Immature natural killer cell (primary cell): ENCODE measurements around the gene NKAIN2. TPM values are rescaled to one million over a fixed set of nuclear protein-coding genes. Genes with fewer than 3 reads are reported as not detected.

ENCODE experiments used
- DNase-seq, 3 donors: peaks; one replicate each; pipeline ENCODE4 v3.0.0; 2022; ENCODE audit warnings: mixed read lengths in 1 of 3
- H3K27ac Mint-ChIP-seq, 6 donors: one replicate each; pipeline ENCODE4 v1.8.0; 2020; ENCODE audit warnings: mixed read lengths in 6 of 6, mild to moderate bottlenecking in 5 of 6, inconsistent platforms in 4 of 6, moderate library complexity in 3 of 6
- H3K27me3 Mint-ChIP-seq, 3 donors: one replicate each; pipeline ENCODE4 v1.8.0; 2020 to 2021; ENCODE audit warnings: low read depth in 3 of 3, mild to moderate bottlenecking in 3 of 3, mixed read lengths in 3 of 3, moderate library complexity in 3 of 3, inconsistent platforms in 1 of 3
- H3K36me3 Mint-ChIP-seq, 3 donors: one replicate each; pipeline ENCODE4 v1.8.0; 2020; ENCODE audit warnings: mixed read lengths in 3 of 3, inconsistent platforms in 2 of 3, mild to moderate bottlenecking in 2 of 3
- H3K4me1 Mint-ChIP-seq, 2 donors: one replicate each; pipeline ENCODE4 v1.8.0; 2020; ENCODE audit warnings: inconsistent platforms in 2 of 2, mild to moderate bottlenecking in 2 of 2, mixed read lengths in 2 of 2, moderate library complexity in 1 of 2
- H3K4me3 Mint-ChIP-seq, 5 donors: one replicate each; pipeline ENCODE4 v1.8.0; 2020; ENCODE audit warnings: mild to moderate bottlenecking in 5 of 5, mixed read lengths in 5 of 5, inconsistent platforms in 3 of 5, moderate library complexity in 3 of 5
- H3K9me3 Mint-ChIP-seq, 6 donors: one replicate each; pipeline ENCODE4 v1.8.0; 2020; ENCODE audit warnings: mild to moderate bottlenecking in 6 of 6, mixed read lengths in 6 of 6, inconsistent platforms in 4 of 6, moderate library complexity in 3 of 6
- polyA plus RNA-seq, 3 donors: library from polyadenylated mRNA; unstranded; fragments of 300-500 nt; fragmentation: Illumina TruSeq; gene quantifications; one replicate each; pipeline ENCODE4 v1.2.3, GENCODE V29; 2021

The NKAIN2 gene
- not detected for polyA plus RNA-seq

- no peak for DNase-seq
- Mint-ChIP-seq H3K9me3 (peaks cover 0 to 6% (median 2%) of the 10 kb centered on the region in 6 donors), H3K4me1 (peaks cover 7 to 10% of the 10 kb centered on the region in 2 donors), H3K27ac (no peak within 1 kb of the TSS), H3K27me3 (peaks cover 17 to 19% (median 19%) of the 10 kb centered on the region in 3 donors), H3K36me3 (no peaks in the 10 kb centered on the region), H3K4me3 (peak within 1 kb of the TSS; percentile 45 to 75 (median 57))
Observed at GRCh38 chr6:123803504-123804013, at the start of gene NKAIN2. NKAIN2 (plus strand) TSS chr6:123803865.

DNA sequence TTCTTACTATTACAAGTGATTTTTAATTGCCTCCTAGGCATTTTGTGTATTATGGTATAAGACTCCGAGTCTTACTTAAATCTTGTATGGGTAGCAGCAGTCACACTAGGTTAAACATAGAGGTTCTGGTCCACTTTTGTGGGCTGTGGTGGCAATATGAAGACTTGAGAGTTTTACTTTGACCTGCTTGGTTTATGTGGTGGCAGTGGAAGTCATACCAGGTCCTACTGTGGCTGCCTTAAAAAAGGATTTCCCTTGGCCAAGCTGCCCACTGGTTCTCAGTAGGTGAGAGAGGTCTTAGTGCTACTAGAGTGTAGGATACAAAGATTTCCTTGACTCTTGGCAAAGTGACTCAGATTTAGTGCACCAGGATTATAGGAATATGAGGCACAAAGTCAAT is 44.2 kb upstream of the NKAIN2 start:
- Mint-ChIP-seq H3K36me3 (no peaks in the 10 kb centered on the region), H3K27me3 (peaks cover 0 to 2% (median 0%) of the 10 kb centered on the region in 3 donors), H3K4me3 (no peak overlapping the region)

DNA sequence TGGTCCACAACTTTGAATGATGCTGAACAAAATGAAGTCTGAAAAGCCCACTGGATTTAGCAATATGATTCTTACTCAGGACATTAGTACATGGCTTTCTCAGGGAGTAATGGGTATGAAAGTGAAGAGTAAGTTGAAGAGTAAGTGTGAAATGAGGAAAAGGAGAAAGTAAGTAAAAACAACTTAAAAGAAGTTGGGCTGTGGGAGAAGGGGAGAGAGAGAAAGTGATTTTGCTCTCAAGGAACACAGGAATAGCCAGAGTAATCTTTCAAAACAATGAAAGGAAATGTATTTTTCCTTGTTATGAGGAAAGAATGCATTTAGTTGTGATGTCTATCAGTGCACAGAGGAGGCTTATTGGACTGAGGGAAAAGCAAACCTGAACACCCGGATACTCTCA is 39.8 kb upstream of the NKAIN2 start:
- Mint-ChIP-seq H3K27me3 (no peaks in the 10 kb centered on the region), H3K9me3 (peaks cover 0 to 18% (median 5%) of the 10 kb centered on the region in 6 donors), H3K36me3 (no peaks in the 10 kb centered on the region), H3K27ac (no peak overlapping the region), H3K4me1 (no peaks in the 10 kb centered on the region), H3K4me3 (no peak overlapping the region)
- no peak for DNase-seq

More for the DNA sequence above, 44.2 kb upstream of the NKAIN2 start:
- H3K27ac Mint-ChIP-seq: no peak overlapping the region
- no peaks in the 10 kb centered on the region for H3K4me1 Mint-ChIP-seq
- no peak for DNase-seq
- peaks cover 2 to 13% (median 5%) of the 10 kb centered on the region in 6 donors for H3K9me3 Mint-ChIP-seq

- Mint-ChIP-seq H3K36me3 (no peaks in the 10 kb centered on the region), H3K27ac (no peak overlapping the region), H3K4me3 (no peak overlapping the region), H3K4me1 (no peaks in the 10 kb centered on the region), H3K27me3 (no peaks in the 10 kb centered on the region), H3K9me3 (peaks cover under 1 to 12% (median 5%) of the 10 kb centered on the region in 6 donors)
- no peak for DNase-seq
Observed at GRCh38 chr6:123764722-123765121, 38.9 kb upstream of the NKAIN2 start.

DNA sequence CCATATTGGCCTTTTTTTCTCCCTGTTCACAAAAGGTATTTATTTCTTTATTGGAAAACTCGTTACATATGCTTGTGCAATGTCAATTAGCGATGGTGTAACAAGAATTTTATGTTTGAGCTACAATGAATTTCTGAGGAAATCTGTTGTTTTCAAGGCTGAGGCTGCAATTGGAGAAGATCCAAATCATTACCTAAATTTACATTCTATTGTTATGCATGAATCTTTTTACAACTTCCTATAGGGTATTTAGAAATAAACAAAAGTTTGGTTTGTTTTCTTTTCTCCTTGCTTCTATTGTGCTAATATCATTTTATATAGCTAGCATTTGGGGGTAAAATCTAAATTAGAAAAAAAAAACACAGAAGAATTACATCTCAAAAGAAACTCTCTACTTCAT is 34.7 kb upstream of the NKAIN2 start:
- Mint-ChIP-seq H3K4me1 (no peaks in the 10 kb centered on the region), H3K36me3 (no peaks in the 10 kb centered on the region), H3K9me3 (peaks cover 0 to 15% (median 3%) of the 10 kb centered on the region in 6 donors), H3K27me3 (peaks cover 0 to 1% (median 0%) of the 10 kb centered on the region in 3 donors), H3K4me3 (no peak overlapping the region), H3K27ac (no peak overlapping the region)
- DNase-seq: no peak

- Mint-ChIP-seq H3K4me1 (no peaks in the 10 kb centered on the region), H3K36me3 (no peaks in the 10 kb centered on the region), H3K9me3 (peaks cover 0 to 15% (median 3%) of the 10 kb centered on the region in 6 donors), H3K27ac (no peak overlapping the region), H3K27me3 (peaks cover 0 to 1% (median 0%) of the 10 kb centered on the region in 3 donors), H3K4me3 (no peak overlapping the region)
- DNase-seq: no peak
Observed at GRCh38 chr6:123769431-123769830, 34.2 kb upstream of the NKAIN2 start.

- DNase-seq: no peak
- no peaks in the 10 kb centered on the region for H3K4me1 Mint-ChIP-seq
- H3K9me3 Mint-ChIP-seq: peaks cover 0 to 11% (median 6%) of the 10 kb centered on the region in 6 donors
- no peak overlapping the region for H3K4me3 Mint-ChIP-seq
- H3K27me3 Mint-ChIP-seq: peaks cover 0 to 1% (median 0%) of the 10 kb centered on the region in 3 donors
- H3K36me3 Mint-ChIP-seq: no peaks in the 10 kb centered on the region
- no peak overlapping the region for H3K27ac Mint-ChIP-seq
Observed at GRCh38 chr6:123770247-123770949, 33.3 kb upstream of the NKAIN2 start.

DNA sequence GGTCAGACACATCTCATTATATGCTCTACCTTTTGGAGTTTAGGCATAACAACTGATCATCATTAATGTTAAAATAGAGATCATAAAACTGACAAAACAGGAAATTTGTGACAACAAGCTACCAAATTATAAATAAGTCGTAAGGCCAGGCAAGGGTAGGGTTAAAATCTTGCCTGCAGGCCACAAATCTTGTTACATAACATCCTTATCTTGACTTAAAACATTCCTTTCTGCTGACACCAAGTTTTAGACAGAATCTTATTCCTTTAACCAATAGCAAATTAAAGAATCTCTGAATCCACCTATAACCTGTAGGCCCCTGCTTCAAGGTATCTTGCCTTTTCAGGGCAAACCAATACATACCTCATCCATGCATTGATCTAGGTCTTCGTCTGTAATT is 32.5 kb upstream of the NKAIN2 start:
- H3K4me3 Mint-ChIP-seq: no peak overlapping the region
- H3K9me3 Mint-ChIP-seq: peaks cover 0 to 11% (median 6%) of the 10 kb centered on the region in 6 donors
- no peaks in the 10 kb centered on the region for H3K4me1 Mint-ChIP-seq
- no peak overlapping the region for H3K27ac Mint-ChIP-seq
- peaks cover 0 to 1% (median 0%) of the 10 kb centered on the region in 3 donors for H3K27me3 Mint-ChIP-seq
- no peak for DNase-seq
- H3K36me3 Mint-ChIP-seq: no peaks in the 10 kb centered on the region

GRCh38 chr6:123777563-123777962 is 26.1 kb upstream of the NKAIN2 start:
- Mint-ChIP-seq H3K27ac (no peak overlapping the region), H3K36me3 (no peaks in the 10 kb centered on the region), H3K4me1 (no peaks in the 10 kb centered on the region), H3K9me3 (peaks cover 0 to 6% (median 0%) of the 10 kb centered on the region in 6 donors), H3K4me3 (no peak overlapping the region), H3K27me3 (no peaks in the 10 kb centered on the region)
- no peak for DNase-seq

- no peaks in the 10 kb centered on the region for H3K36me3 Mint-ChIP-seq
- no peak overlapping the region for H3K27ac Mint-ChIP-seq
- no peaks in the 10 kb centered on the region for H3K27me3 Mint-ChIP-seq
- no peaks in the 10 kb centered on the region for H3K4me1 Mint-ChIP-seq
- H3K4me3 Mint-ChIP-seq: no peak overlapping the region
- peaks cover 0 to 2% (median 0%) of the 10 kb centered on the region in 6 donors for H3K9me3 Mint-ChIP-seq
- DNase-seq: no peak
Observed at GRCh38 chr6:123780021-123780420, 23.6 kb upstream of the NKAIN2 start.

DNA sequence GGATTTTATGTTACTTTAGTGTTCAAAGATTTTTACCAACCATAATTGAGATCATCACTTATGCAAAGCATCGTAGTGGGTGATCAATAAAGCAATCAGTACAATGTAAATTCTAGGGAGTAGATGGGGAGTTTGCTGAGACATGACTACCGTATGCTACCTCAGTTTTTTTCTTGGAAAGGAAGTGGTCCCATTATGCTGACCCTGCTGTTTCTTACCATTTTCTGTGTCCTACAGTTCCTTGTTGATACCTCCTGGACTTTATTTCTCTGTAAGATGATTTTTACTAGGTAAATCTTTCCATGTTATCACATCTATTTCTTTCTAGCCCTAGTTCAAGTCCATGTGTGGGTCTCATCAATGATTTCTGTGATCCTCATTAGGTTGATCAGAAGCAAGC is 19.3 kb upstream of the NKAIN2 start:
- DNase-seq: no peak
- Mint-ChIP-seq H3K4me3 (no peak overlapping the region), H3K4me1 (no peaks in the 10 kb centered on the region), H3K9me3 (peaks cover 0 to 4% (median 0%) of the 10 kb centered on the region in 6 donors), H3K36me3 (no peaks in the 10 kb centered on the region), H3K27me3 (no peaks in the 10 kb centered on the region), H3K27ac (no peak overlapping the region)

GRCh38 chr6:123785039-123785438 is 18.6 kb upstream of the NKAIN2 start:
- no peak overlapping the region for H3K4me3 Mint-ChIP-seq
- H3K4me1 Mint-ChIP-seq: no peaks in the 10 kb centered on the region

DNA sequence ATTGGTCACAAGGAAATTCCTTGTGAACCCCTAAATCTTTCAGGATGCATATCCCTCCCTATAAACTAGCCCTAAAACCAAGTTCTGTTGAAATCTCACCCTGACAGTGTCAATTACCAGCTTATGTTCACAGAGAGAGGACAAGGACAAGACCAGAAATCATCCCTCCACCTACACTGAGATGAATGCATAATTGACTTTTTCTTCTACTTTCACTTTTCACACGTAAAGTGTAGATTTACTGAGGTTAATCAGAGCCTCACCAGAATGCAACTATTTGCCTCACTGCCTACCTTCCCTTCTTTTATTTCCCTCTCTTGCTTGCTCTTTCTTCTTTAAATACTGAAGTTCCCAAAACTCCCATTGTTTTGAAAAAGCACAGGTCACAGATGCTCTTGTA is 15.3 kb upstream of the NKAIN2 start:
- Mint-ChIP-seq H3K4me1 (no peaks in the 10 kb centered on the region), H3K9me3 (peaks cover 0 to 4% (median 0%) of the 10 kb centered on the region in 6 donors), H3K4me3 (no peak overlapping the region), H3K27me3 (peaks cover 0 to 6% (median 0%) of the 10 kb centered on the region in 3 donors), H3K36me3 (no peaks in the 10 kb centered on the region), H3K27ac (no peak overlapping the region)
- DNase-seq: no peak

More at GRCh38 chr6:123785039-123785438, 18.6 kb upstream of the NKAIN2 start:
- H3K27ac Mint-ChIP-seq: no peak overlapping the region
- H3K9me3 Mint-ChIP-seq: peaks cover 0 to 4% (median 0%) of the 10 kb centered on the region in 6 donors
- H3K36me3 Mint-ChIP-seq: no peaks in the 10 kb centered on the region
- DNase-seq: no peak
- peaks cover 0 to 5% (median 0%) of the 10 kb centered on the region in 3 donors for H3K27me3 Mint-ChIP-seq

GRCh38 chr6:123794190-123794589 is 9.5 kb upstream of the NKAIN2 start:
- Mint-ChIP-seq H3K36me3 (no peaks in the 10 kb centered on the region), H3K27me3 (peaks cover 0 to 6% (median 0%) of the 10 kb centered on the region in 3 donors), H3K4me3 (no peak overlapping the region), H3K4me1 (no peaks in the 10 kb centered on the region), H3K27ac (no peak overlapping the region), H3K9me3 (peaks cover 0 to 5% (median 0%) of the 10 kb centered on the region in 6 donors)
- DNase-seq: no peak
